IPS DF 6.9 (cell line): ENCODE data around the gene MAST4.
"Not testable (repeated sequence)": the region's sequence is repeated elsewhere in the genome, so short reads cannot be mapped to it uniquely, and the experiment has no call there.

Experiments
- DNase-seq: peaks from one replicate; pipeline ENCODE4 v3.0.0-alpha.2; 2013; ENCODE audit warnings: low read depth, low spot score
- H3K27ac ChIP-seq: one replicate; pipeline ENCODE4 v1.5.1; 2013; ENCODE audit warnings: low read length, control low read depth
- H3K27me3 ChIP-seq: 2 replicates; pipeline ENCODE4 v1.6.1; 2013; ENCODE audit warnings: mild to moderate bottlenecking, low read length; ENCODE audit not compliant: control insufficient read depth, insufficient read depth
- H3K36me3 ChIP-seq: 2 replicates; pipeline ENCODE4 v1.6.1; 2013; ENCODE audit warnings: low read length; ENCODE audit not compliant: control insufficient read depth, insufficient read depth
- H3K4me1 ChIP-seq: 2 replicates; pipeline ENCODE4 v1.6.1; 2013; ENCODE audit warnings: low read length; ENCODE audit not compliant: control insufficient read depth, insufficient read depth
- H3K4me3 ChIP-seq: 2 replicates; pipeline ENCODE4 v1.5.1; 2013; ENCODE audit warnings: mild to moderate bottlenecking, low read length
- H3K9me3 ChIP-seq: 2 replicates; pipeline ENCODE4 v1.6.1; 2013; ENCODE audit warnings: low read length, inconsistent platforms; ENCODE audit not compliant: control insufficient read depth, insufficient read depth
- WGBS: extraction: QIAGEN DNeasy Blood & Tissue Kit; methylation state at CpG from one replicate; pipeline ENCODE4 v1.1.7; 2013; ENCODE audit warnings: mixed read lengths, missing lambda C conversion rate; ENCODE audit not compliant: insufficient read length, insufficient coverage; 5-methylcytosine and 5-hydroxymethylcytosine counted together

MAST4 gene

GRCh38 chr5:67120032-67120431, 523.8 kb downstream of the MAST4 start:
- H3K9me3 ChIP-seq: no peaks in the 10 kb centered on the region
- H3K4me1 ChIP-seq: no peaks in the 10 kb centered on the region
- H3K27ac ChIP-seq: no peak overlapping the region
- no peaks in the 10 kb centered on the region for H3K27me3 ChIP-seq
- no peaks in the 10 kb centered on the region for H3K36me3 ChIP-seq
- no peak for DNase-seq
- no peak overlapping the region for H3K4me3 ChIP-seq

GRCh38 chr5:67123819-67124218, 527.6 kb downstream of the MAST4 start:
- DNase-seq: no peak
- WGBS: no CpG with 5 or more reads among the region's 7 CpGs
- Histone ChIP-seq H3K4me3 (no peak overlapping the region), H3K4me1 (no peaks in the 10 kb centered on the region), H3K36me3 (no peaks in the 10 kb centered on the region), H3K9me3 (no peaks in the 10 kb centered on the region), H3K27me3 (no peaks in the 10 kb centered on the region), H3K27ac (no peak overlapping the region)

DNA sequence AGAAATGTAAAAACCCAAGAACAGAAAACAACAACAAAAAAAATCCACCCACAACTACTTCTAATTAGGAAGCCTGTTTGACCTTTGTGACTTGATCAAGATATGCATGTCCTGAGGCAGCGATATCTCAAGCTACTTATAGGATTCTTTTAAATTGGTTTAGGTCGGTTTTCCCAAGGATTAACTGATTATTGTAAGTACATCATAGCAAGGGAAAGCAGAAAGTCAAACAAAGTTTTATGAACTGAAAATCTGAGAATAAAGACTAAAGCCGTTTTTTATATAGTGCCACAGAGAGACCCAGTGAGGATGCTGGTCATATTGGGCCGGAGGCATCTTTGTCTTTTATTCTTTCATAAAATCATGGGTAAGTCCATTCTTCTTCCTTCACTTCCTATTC, 528.4 kb downstream of the MAST4 start:
- no peaks in the 10 kb centered on the region for H3K4me1 ChIP-seq
- H3K27me3 ChIP-seq: no peaks in the 10 kb centered on the region
- no peaks in the 10 kb centered on the region for H3K36me3 ChIP-seq
- no peaks in the 10 kb centered on the region for H3K9me3 ChIP-seq
- no CpG with 5 or more reads among the region's 4 CpGs for WGBS
- no peak overlapping the region for H3K27ac ChIP-seq
- H3K4me3 ChIP-seq: no peak overlapping the region
- DNase-seq: no peak

DNA sequence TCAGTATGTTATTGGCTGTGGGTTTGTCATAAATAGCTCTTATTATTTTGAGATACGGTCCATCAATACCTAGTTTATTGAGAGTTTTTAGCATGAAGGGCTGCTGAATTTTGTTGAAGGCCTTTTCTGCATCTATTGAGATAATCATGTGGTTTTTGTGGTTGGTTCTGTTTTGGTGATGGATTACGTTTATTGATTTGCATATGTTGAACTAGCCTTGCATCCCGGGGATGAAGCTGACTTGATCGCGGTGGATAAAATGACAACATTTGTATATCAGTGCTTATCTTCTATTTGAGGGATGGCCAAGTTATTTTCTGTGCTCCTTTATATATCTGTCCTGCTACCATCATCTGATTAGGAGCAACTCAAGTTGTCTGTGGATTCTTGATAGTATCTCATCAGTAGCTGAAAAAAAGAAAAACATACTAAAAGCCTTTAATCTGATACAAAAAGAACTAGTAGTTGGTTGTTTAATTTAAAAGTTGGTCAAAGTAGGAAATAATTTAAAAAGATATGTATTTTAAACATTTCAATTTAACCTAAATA, 531.2 kb downstream of the MAST4 start:
- H3K9me3 ChIP-seq, H3K4me3 ChIP-seq, H3K4me1 ChIP-seq, DNase-seq, H3K36me3 ChIP-seq, H3K27ac ChIP-seq, H3K27me3 ChIP-seq: not testable (repeated sequence)
- no CpG with 5 or more reads among the region's 5 CpGs for WGBS

DNA sequence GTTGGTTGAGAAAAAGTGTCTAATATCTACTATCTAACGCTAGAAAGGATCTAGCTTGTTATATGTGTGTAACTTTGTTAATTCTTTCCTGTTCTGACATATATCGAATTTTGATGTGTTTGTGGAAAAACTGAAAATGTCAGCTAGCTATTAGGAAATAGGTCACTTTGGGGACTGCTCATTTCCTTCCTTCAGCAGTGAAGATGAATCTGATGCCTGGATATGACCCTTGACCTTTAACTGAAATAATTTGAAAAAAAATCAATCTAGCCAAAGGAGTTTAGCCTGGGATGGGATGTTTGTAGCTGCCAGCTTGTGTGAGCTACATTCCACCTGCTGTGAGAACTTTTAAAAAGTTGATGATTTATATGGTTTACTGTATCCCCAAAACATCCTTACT, 533.6 kb downstream of the MAST4 start:
- no peaks in the 10 kb centered on the region for H3K36me3 ChIP-seq
- no peaks in the 10 kb centered on the region for H3K4me1 ChIP-seq
- no peak for DNase-seq
- no peaks in the 10 kb centered on the region for H3K27me3 ChIP-seq
- no CpG with 5 or more reads among the region's 2 CpGs for WGBS
- no peaks in the 10 kb centered on the region for H3K9me3 ChIP-seq
- H3K27ac ChIP-seq: no peak overlapping the region
- H3K4me3 ChIP-seq: no peak overlapping the region

GRCh38 chr5:67133217-67133616, 537.0 kb downstream of the MAST4 start:
- no CpG with 5 or more reads among the region's 2 CpGs for WGBS
- no peaks in the 10 kb centered on the region for H3K9me3 ChIP-seq
- no peaks in the 10 kb centered on the region for H3K4me1 ChIP-seq
- no peaks in the 10 kb centered on the region for H3K27me3 ChIP-seq
- H3K36me3 ChIP-seq: no peaks in the 10 kb centered on the region
- no peak for DNase-seq
- H3K4me3 ChIP-seq: no peak overlapping the region
- no peak overlapping the region for H3K27ac ChIP-seq

GRCh38 chr5:67133776-67134175, 537.6 kb downstream of the MAST4 start:
- no CpG with 5 or more reads among the region's 3 CpGs for WGBS
- H3K9me3 ChIP-seq: no peaks in the 10 kb centered on the region
- H3K36me3 ChIP-seq: no peaks in the 10 kb centered on the region
- H3K27ac ChIP-seq: no peak overlapping the region
- DNase-seq: no peak
- H3K27me3 ChIP-seq: no peaks in the 10 kb centered on the region
- no peak overlapping the region for H3K4me3 ChIP-seq
- H3K4me1 ChIP-seq: no peaks in the 10 kb centered on the region

GRCh38 chr5:67135381-67135984, 539.3 kb downstream of the MAST4 start:
- WGBS: no CpG with 5 or more reads among the region's 6 CpGs
- no peaks in the 10 kb centered on the region for H3K9me3 ChIP-seq
- H3K36me3 ChIP-seq: no peaks in the 10 kb centered on the region
- DNase-seq: no peak
- H3K4me1 ChIP-seq: no peaks in the 10 kb centered on the region
- no peak overlapping the region for H3K27ac ChIP-seq
- H3K27me3 ChIP-seq: no peaks in the 10 kb centered on the region
- no peak overlapping the region for H3K4me3 ChIP-seq

DNA sequence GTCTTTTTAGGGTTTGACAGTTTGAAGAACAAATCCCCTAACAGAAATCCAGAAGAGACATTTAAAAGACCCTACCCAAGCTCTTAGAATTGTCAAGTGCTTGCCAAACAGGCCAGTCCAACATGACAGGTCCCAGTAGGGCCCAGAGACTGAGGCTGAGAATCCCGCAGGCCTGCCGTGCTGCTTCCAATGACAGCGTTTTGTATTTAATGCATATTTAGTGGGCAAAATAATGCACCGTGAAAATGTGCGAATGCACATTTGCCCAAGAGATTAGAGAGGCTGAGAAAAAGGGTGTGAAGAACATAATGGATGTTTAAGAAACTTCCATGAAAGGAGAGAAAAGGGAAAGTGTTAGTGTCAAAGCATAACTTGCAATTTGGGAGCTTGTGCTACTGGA, 542.8 kb downstream of the MAST4 start:
- H3K4me3 ChIP-seq: no peak overlapping the region
- H3K4me1 ChIP-seq: no peaks in the 10 kb centered on the region
- H3K27me3 ChIP-seq: no peaks in the 10 kb centered on the region
- no peaks in the 10 kb centered on the region for H3K9me3 ChIP-seq
- H3K36me3 ChIP-seq: no peaks in the 10 kb centered on the region
- no peak overlapping the region for H3K27ac ChIP-seq
- WGBS: no CpG with 5 or more reads among the region's 5 CpGs
- no peak for DNase-seq

GRCh38 chr5:67140413-67140812, 544.2 kb downstream of the MAST4 start:
- Histone ChIP-seq H3K4me3 (no peak overlapping the region), H3K4me1 (no peaks in the 10 kb centered on the region), H3K9me3 (no peaks in the 10 kb centered on the region), H3K27me3 (no peaks in the 10 kb centered on the region), H3K27ac (no peak overlapping the region), H3K36me3 (no peaks in the 10 kb centered on the region)
- no peak for DNase-seq
- no CpG with 5 or more reads among the region's 4 CpGs for WGBS

- no peaks in the 10 kb centered on the region for H3K9me3 ChIP-seq
- no peaks in the 10 kb centered on the region for H3K36me3 ChIP-seq
- H3K4me1 ChIP-seq: no peaks in the 10 kb centered on the region
- no peak overlapping the region for H3K27ac ChIP-seq
- H3K27me3 ChIP-seq: no peaks in the 10 kb centered on the region
- DNase-seq: no peak
- H3K4me3 ChIP-seq: no peak overlapping the region
Observed at GRCh38 chr5:67141644-67142043, 545.5 kb downstream of the MAST4 start.
